NCI-H345 (cell line): ENCODE results near the gene CCDC185.

Experiments used
- DNase-seq: peaks from one replicate; lab custom pipeline; 2025; lab: John Stamatoyannopoulos, UW

Gene CCDC185

GRCh38 chr1:223430236-223430635 lies 37.0 kb downstream of the CCDC185 start:
- no peak for DNase-seq

GRCh38 chr1:223437151-223437550 lies 43.9 kb downstream of the CCDC185 start:
- no peak for DNase-seq

GRCh38 chr1:223443397-223443796 lies 50.2 kb downstream of the CCDC185 start:
- DNase-seq, result no peak

- DNase-seq, result no peak
Observed at GRCh38 chr1:223444411-223444810, 51.2 kb downstream of the CCDC185 start.
